Endothelial cell of umbilical vein (primary cell): ENCODE data around the gene AP5B1. TPM values are rescaled to one million over a fixed set of nuclear protein-coding genes. Genes with fewer than 3 reads are reported as not detected.

Source experiments
- BruUV-seq: library from RNA; stranded (reverse); fragments of 400-500 nt; replicated peaks from 2 replicates; lab custom pipeline; 2021; lab: Mats Ljungman, UMichigan
- CTCF ChIA-PET: fragments of 300-600, 350-600 bp; sonication (Branson Sonifier 250); formaldehyde crosslinking; loops from one replicate; lab custom pipeline; 2021; ENCODE audit warnings: antibody characterized with exemption, inconsistent platforms; lab: Charles Lee
- POLR2A ChIA-PET: fragments of 300-600, 350-600 bp; sonication (Branson Sonifier 250); formaldehyde crosslinking; loops from one replicate; lab custom pipeline; 2021; ENCODE audit warnings: antibody characterized with exemption, inconsistent platforms; lab: Charles Lee
- DNase-seq: peaks from one replicate; pipeline ENCODE4 v3.0.0-alpha.2; 2011; ENCODE audit warnings: low read depth, low spot score
- FAIRE-seq: peaks from 2 replicates; lab custom pipeline; 2011; peaks lifted over from hg19 to GRCh38; lab: Jason Lieb, UNC
- H2AFZ ChIP-seq: 2 replicates; pipeline ENCODE4 v1.6.0; 2012; ENCODE audit warnings: low read depth, low read length, control low read depth, inconsistent platforms
- H3K27ac ChIP-seq: 2 replicates; pipeline ENCODE4 v1.5.1; 2011; ENCODE audit warnings: low read depth, mild to moderate bottlenecking, control low read depth, low read length, moderate library complexity; ENCODE audit not compliant: insufficient read depth
- H3K27me3 ChIP-seq, 2 experiments: 2 replicates each; pipeline versions ENCODE4 v1.6.0 to v1.6.1; 2011; ENCODE audit warnings: low read length in 2 of 2, mixed read lengths in 1 of 2; ENCODE audit not compliant: control insufficient read depth in 2 of 2, insufficient read depth in 2 of 2
- H3K36me3 ChIP-seq, 2 experiments: 2 replicates in 1 of 2; 3 replicates in 1 of 2; pipeline ENCODE4 v1.5.1; 2011; ENCODE audit warnings: low read length in 2 of 2, mild to moderate bottlenecking in 1 of 2, moderate library complexity in 1 of 2; ENCODE audit not compliant: control insufficient read depth in 2 of 2, insufficient read depth in 2 of 2; ENCODE audit errors: extremely low read depth in 1 of 2
- H3K4me1 ChIP-seq: 3 replicates; pipeline ENCODE4 v1.5.1; 2011; ENCODE audit warnings: mild to moderate bottlenecking, low read length; ENCODE audit not compliant: control insufficient read depth, insufficient read depth; ENCODE audit errors: extremely low read depth
- H3K4me2 ChIP-seq: 2 replicates; pipeline ENCODE4 v1.6.1; 2011; ENCODE audit warnings: low read length, control low read depth, mixed read lengths; ENCODE audit not compliant: insufficient read depth
- H3K4me3 ChIP-seq, 3 experiments: fragments of 200-600 bp in 1 of 3; sonication (generic), shearing (Covaris generic) in 1 of 3; replicated peaks in 1 of 3; 2 replicates each; pipeline ENCODE4 v1.5.1; 2011 to 2016; ENCODE audit warnings: control low read depth in 3 of 3, low read length in 3 of 3, mild to moderate bottlenecking in 2 of 3, inconsistent platforms in 1 of 3, low read depth in 1 of 3, moderate library complexity in 1 of 3; ENCODE audit not compliant: insufficient read depth in 1 of 3
- H3K79me2 ChIP-seq: 2 replicates; pipeline ENCODE4 v1.6.0; 2012; ENCODE audit warnings: low read length, inconsistent platforms; ENCODE audit not compliant: control insufficient read depth, insufficient read depth
- H3K9ac ChIP-seq: replicated peaks from 2 replicates; pipeline ENCODE3; 2011; ENCODE audit warnings: low read length, control low read depth; ENCODE audit not compliant: insufficient read depth; ENCODE audit errors: extremely low read depth
- H3K9me1 ChIP-seq: replicated peaks from 3 replicates; pipeline ENCODE4 v1.6.0; 2011; ENCODE audit warnings: mild to moderate bottlenecking, low read length; ENCODE audit not compliant: control insufficient read depth, insufficient read depth; ENCODE audit errors: extremely low read depth
- H3K9me3 ChIP-seq: replicated peaks from 2 replicates; pipeline ENCODE4 v1.5.1; 2012; ENCODE audit warnings: low read length, inconsistent platforms; ENCODE audit not compliant: control insufficient read depth, insufficient read depth
- H4K20me1 ChIP-seq: replicated peaks from 2 replicates; pipeline ENCODE3; 2011; ENCODE audit warnings: mild to moderate bottlenecking, low read length; ENCODE audit not compliant: control insufficient read depth, insufficient read depth; ENCODE audit errors: extremely low read depth
- EZH2 ChIP-seq: IDR thresholded peaks from 2 replicates; pipeline ENCODE4 v1.6.1; 2012; ENCODE audit warnings: borderline replicate concordance, low read depth, mild to moderate bottlenecking, moderate library complexity, low read length, inconsistent platforms; ENCODE audit not compliant: severe bottlenecking
- FOS ChIP-seq: IDR thresholded peaks from 2 replicates; pipeline ENCODE4 v1.6.1; 2011; ENCODE audit warnings: mild to moderate bottlenecking, low read length, moderate library complexity, borderline replicate concordance; ENCODE audit not compliant: insufficient read depth
- GATA2 ChIP-seq: IDR thresholded peaks from 2 replicates; pipeline ENCODE4 v1.7.0; 2011; ENCODE audit warnings: low read depth, mild to moderate bottlenecking, moderate library complexity, mixed read lengths, low read length; ENCODE audit not compliant: insufficient read length, insufficient read depth
- JUN ChIP-seq: IDR thresholded peaks from 2 replicates; pipeline ENCODE4 v1.6.1; 2011; ENCODE audit warnings: borderline replicate concordance, low read depth; ENCODE audit not compliant: insufficient read length, insufficient read depth
- MAX ChIP-seq: IDR thresholded peaks from 2 replicates; pipeline ENCODE4 v1.6.1; 2011; ENCODE audit not compliant: insufficient read depth, insufficient read length
- MYC ChIP-seq: IDR thresholded peaks from one replicate; pipeline ENCODE4 v1.6.1; 2011; ENCODE audit warnings: mild to moderate bottlenecking, low read depth, low read length
- POLR2A ChIP-seq: IDR thresholded peaks from 2 replicates; pipeline ENCODE4 v1.6.1; 2012; ENCODE audit warnings: low read depth, mild to moderate bottlenecking, control low read depth, low read length
- POLR2AphosphoS5 ChIP-seq: IDR thresholded peaks from 2 replicates; pipeline ENCODE4 v1.6.1; 2012; ENCODE audit warnings: low read depth, mild to moderate bottlenecking, control low read depth, low read length, moderate library complexity; ENCODE audit not compliant: insufficient read depth
- dilution Hi-C: fragments of 300-500 bp; cut with MboI; formaldehyde crosslinking; loops from one replicate; pipeline ENCODE4 v1.15.0; 2019; ENCODE audit warnings: low sequenced_read_pairs; ENCODE audit not compliant: extremely low pct_ligation_motif_present
- intact Hi-C: fragments of 100-400 bp; cut with micrococcal nuclease; formaldehyde crosslinking; loops from one replicate; pipeline ENCODE4 v1.10.0; 2022
- polyA plus RNA-seq, 4 experiments: library from polyadenylated mRNA; depleted of rRNA in 3 of 4; stranded (reverse) in 3 of 4; unstranded in 1 of 4; fragments of >200 nt; gene quantifications; 2 replicates each; pipeline versions ENCODE4 v1.2.1 to v1.2.3, GENCODE V29; 2011 to 2012; ENCODE audit warnings: missing spikeins in 1 of 4
- total RNA-seq: library from RNA; stranded (reverse); gene quantifications from 2 replicates; pipeline ENCODE4 v1.2.3, GENCODE V29; 2021
- TF ChIP-seq, protein P1 (sequence below), 2 donors: IDR thresholded peaks; 1 replicate in 1 of 2; 2 replicates in 1 of 2; pipeline ENCODE4 v1.5.1; 2011; ENCODE audit warnings: low read length in 2 of 2, mild to moderate bottlenecking in 2 of 2, moderate library complexity in 2 of 2, control low read depth in 1 of 2, inconsistent platforms in 1 of 2, low read depth in 1 of 2; ENCODE audit not compliant: insufficient read depth in 1 of 2; ENCODE audit errors: extremely low read depth in 1 of 2

AP5B1 gene
- total and polyA plus RNA-seq, 2 donors (not counting 3 experiments of a cell fraction or from before 2014, with no cell fraction given) = 9.2 to 15.3 TPM

- Histone ChIP-seq H2AFZ (no peak overlapping the region), H3K79me2 (no peaks in the 10 kb centered on the region), H3K27ac (no peak overlapping the region), H3K36me3 (no peaks in the 10 kb centered on the region), H3K9me3 (no peaks in the 10 kb centered on the region), H3K27me3 (peaks cover 15 to 21% of the 10 kb centered on the region in 2 experiments), H3K9me1 (no peaks in the 10 kb centered on the region), H3K4me3 (no peak overlapping the region), H3K4me2 (no peak overlapping the region), H3K4me1 (no peaks in the 10 kb centered on the region), H3K9ac (no peak overlapping the region), H4K20me1 (no peaks in the 10 kb centered on the region)
- CTCF ChIA-PET = interaction anchor here (0.7 to 6.5 kb wide), 4 partner anchors 13 to 34 kb away, joined by 4 to 39 read pairs (median 5); partner anchors contain the start of gene AP5B1
- FAIRE-seq = no peak
- intact Hi-C loops = no loop called here
- POLR2A ChIA-PET = no interaction called here
- TF ChIP-seq GATA2 (no peak), POLR2AphosphoS5 (no peak), EZH2 (no peak), MAX (no peak), JUN (no peak), FOS (no peak), MYC (no peak), POLR2A (no peak)
- TF ChIP-seq, protein P1, sequence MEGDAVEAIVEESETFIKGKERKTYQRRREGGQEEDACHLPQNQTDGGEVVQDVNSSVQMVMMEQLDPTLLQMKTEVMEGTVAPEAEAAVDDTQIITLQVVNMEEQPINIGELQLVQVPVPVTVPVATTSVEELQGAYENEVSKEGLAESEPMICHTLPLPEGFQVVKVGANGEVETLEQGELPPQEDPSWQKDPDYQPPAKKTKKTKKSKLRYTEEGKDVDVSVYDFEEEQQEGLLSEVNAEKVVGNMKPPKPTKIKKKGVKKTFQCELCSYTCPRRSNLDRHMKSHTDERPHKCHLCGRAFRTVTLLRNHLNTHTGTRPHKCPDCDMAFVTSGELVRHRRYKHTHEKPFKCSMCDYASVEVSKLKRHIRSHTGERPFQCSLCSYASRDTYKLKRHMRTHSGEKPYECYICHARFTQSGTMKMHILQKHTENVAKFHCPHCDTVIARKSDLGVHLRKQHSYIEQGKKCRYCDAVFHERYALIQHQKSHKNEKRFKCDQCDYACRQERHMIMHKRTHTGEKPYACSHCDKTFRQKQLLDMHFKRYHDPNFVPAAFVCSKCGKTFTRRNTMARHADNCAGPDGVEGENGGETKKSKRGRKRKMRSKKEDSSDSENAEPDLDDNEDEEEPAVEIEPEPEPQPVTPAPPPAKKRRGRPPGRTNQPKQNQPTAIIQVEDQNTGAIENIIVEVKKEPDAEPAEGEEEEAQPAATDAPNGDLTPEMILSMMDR (IDR thresholded peaks at IDR 0.05; ENCODE audit: extremely low read depth in 1 of 2, insufficient read depth in 1 of 2, low read depth in 1 of 2, low read length in 2 of 2) = no peak
- DNase-seq = no peak
- dilution Hi-C loops = no loop called here
- BruUV-seq = no TSS peak
Measured at GRCh38 chr11:65803797-65804492, 23.2 kb upstream of the AP5B1 start.
